ACC112 (cell line): Measurements from ENCODE around the gene DRC7.

Experiments
- H2AFZ ChIP-seq: fragments of 200-600 bp; sonication (generic); one replicate; pipeline ENCODE4 v1.6.0; 2017; ENCODE audit warnings: antibody characterized with exemption, low read length; ENCODE audit not compliant: unreplicated experiment
- H3K27ac ChIP-seq: fragments of 200-600 bp; sonication (generic); 2 replicates; pipeline ENCODE4 v1.5.1; 2014; ENCODE audit warnings: low read depth, mild to moderate bottlenecking, antibody characterized with exemption, low read length, moderate library complexity
- H3K27me3 ChIP-seq: fragments of 200-600 bp; sonication (generic); 2 replicates; pipeline ENCODE4 v1.6.1; 2014; ENCODE audit warnings: mild to moderate bottlenecking, antibody characterized with exemption, low read length, moderate library complexity, mixed read lengths; ENCODE audit not compliant: insufficient read depth
- H3K36me3 ChIP-seq: fragments of 200-600 bp; sonication (generic); 2 replicates; pipeline ENCODE4 v1.6.1; 2016; ENCODE audit warnings: mild to moderate bottlenecking, antibody characterized with exemption, low read length, moderate library complexity, mixed read lengths; ENCODE audit not compliant: insufficient read depth
- H3K4me1 ChIP-seq: fragments of 200-600 bp; sonication (generic); one replicate; pipeline ENCODE4 v1.6.1; 2016; ENCODE audit warnings: low read length, mixed read lengths; ENCODE audit not compliant: insufficient read depth, unreplicated experiment, control insufficient read depth
- H3K4me3 ChIP-seq: fragments of 200-600 bp; sonication (generic); 2 replicates; pipeline ENCODE4 v1.5.1; 2014; ENCODE audit warnings: mild to moderate bottlenecking, low read depth, low read length
- H3K79me2 ChIP-seq: fragments of 200-600 bp; sonication (generic); one replicate; pipeline ENCODE4 v1.6.0; 2016; ENCODE audit warnings: low read length; ENCODE audit not compliant: control insufficient read depth, unreplicated experiment, insufficient read depth

The DRC7 gene

GRCh38 chr16:57649846-57650245, 44.8 kb upstream of the DRC7 start:
- H3K4me3 ChIP-seq: no peak overlapping the region
- no peak overlapping the region for H2AFZ ChIP-seq
- H3K27ac ChIP-seq: no peak overlapping the region
- no peaks in the 10 kb centered on the region for H3K79me2 ChIP-seq
- peaks cover 24% of the 10 kb centered on the region for H3K4me1 ChIP-seq
- no peaks in the 10 kb centered on the region for H3K36me3 ChIP-seq
- no peaks in the 10 kb centered on the region for H3K27me3 ChIP-seq

- Histone ChIP-seq H3K36me3 (no peaks in the 10 kb centered on the region), H3K27me3 (no peaks in the 10 kb centered on the region), H3K27ac (no peak overlapping the region), H3K4me1 (peaks cover 9% of the 10 kb centered on the region), H2AFZ (no peak overlapping the region), H3K4me3 (no peak overlapping the region), H3K79me2 (no peaks in the 10 kb centered on the region)
Observed at GRCh38 chr16:57651344-57652333, 43.0 kb upstream of the DRC7 start.

GRCh38 chr16:57652695-57653471, 41.7 kb upstream of the DRC7 start:
- H3K4me3 ChIP-seq: no peak overlapping the region
- no peaks in the 10 kb centered on the region for H3K27me3 ChIP-seq
- no peaks in the 10 kb centered on the region for H3K79me2 ChIP-seq
- H3K36me3 ChIP-seq: no peaks in the 10 kb centered on the region
- H3K4me1 ChIP-seq: peaks cover 1% of the 10 kb centered on the region
- H2AFZ ChIP-seq: no peak overlapping the region
- no peak overlapping the region for H3K27ac ChIP-seq

GRCh38 chr16:57653936-57654335, 40.7 kb upstream of the DRC7 start:
- Histone ChIP-seq H3K4me1 (no peaks in the 10 kb centered on the region), H3K27ac (no peak overlapping the region), H2AFZ (no peak overlapping the region), H3K27me3 (no peaks in the 10 kb centered on the region), H3K79me2 (no peaks in the 10 kb centered on the region), H3K4me3 (no peak overlapping the region), H3K36me3 (no peaks in the 10 kb centered on the region)

- no peaks in the 10 kb centered on the region for H3K79me2 ChIP-seq
- no peak overlapping the region for H3K27ac ChIP-seq
- H3K36me3 ChIP-seq: no peaks in the 10 kb centered on the region
- H3K4me3 ChIP-seq: no peak overlapping the region
- no peaks in the 10 kb centered on the region for H3K27me3 ChIP-seq
- no peaks in the 10 kb centered on the region for H3K4me1 ChIP-seq
- no peak overlapping the region for H2AFZ ChIP-seq
Observed at GRCh38 chr16:57656342-57656955, 38.2 kb upstream of the DRC7 start.

DNA sequence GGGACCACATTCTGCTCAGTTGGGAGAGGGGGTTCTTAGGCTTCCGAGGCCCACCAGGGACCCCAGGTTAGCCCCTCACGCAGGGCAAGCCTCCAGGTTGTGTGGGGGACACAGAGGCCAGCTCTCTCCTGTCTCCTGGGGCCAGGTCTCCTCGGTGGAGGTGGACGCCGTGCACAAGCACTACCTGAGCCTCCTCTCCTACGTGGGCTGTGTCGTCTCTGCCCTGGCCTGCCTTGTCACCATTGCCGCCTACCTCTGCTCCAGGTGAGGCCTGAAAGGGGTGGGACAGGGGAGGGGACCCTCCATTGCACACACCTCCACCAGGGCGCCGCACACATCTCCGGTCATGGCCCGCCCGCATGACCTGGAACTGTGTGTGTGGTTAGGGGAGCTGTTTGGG, 37.4 kb upstream of the DRC7 start:
- Histone ChIP-seq H3K79me2 (no peaks in the 10 kb centered on the region), H3K27me3 (no peaks in the 10 kb centered on the region), H3K4me1 (no peaks in the 10 kb centered on the region), H3K27ac (no peak overlapping the region), H3K36me3 (no peaks in the 10 kb centered on the region), H3K4me3 (no peak overlapping the region), H2AFZ (no peak overlapping the region)

DNA sequence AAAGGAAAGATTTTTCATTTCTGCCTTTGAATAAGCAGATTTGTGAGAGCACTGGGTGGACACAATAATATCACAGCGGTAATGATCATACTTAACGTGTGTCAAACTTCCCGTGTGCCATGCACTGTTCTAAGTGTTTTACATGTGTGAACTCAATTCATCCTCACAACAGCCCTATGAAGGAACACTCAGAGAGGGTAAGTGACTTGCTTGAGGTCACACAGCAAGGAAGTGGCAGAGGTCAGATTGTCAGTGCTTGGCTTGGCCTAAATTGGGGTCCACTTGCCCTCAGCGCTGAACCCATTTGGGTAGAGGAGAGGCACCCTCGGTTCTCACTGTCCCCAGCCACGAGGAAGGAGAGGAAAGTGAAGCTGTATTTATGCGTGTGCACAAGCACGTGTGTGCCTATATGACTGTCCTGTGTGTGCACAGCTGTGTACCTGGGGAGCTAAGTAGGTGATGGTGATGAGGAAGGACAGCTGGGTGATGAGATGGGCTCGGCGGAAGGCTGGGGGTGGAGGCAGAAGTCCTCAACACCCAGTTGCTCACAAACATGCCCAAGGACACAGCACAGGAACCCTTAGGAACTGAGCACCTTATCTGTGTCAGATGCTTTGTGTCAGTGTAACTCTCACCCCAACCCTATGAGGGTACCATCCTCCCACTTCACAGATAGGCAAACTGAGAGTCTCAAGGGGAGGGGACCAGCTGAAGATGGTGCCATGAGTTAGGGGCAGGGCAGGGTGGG, 36.3 kb upstream of the DRC7 start:
- no peak overlapping the region for H3K4me3 ChIP-seq
- no peaks in the 10 kb centered on the region for H3K36me3 ChIP-seq
- H3K79me2 ChIP-seq: no peaks in the 10 kb centered on the region
- no peaks in the 10 kb centered on the region for H3K4me1 ChIP-seq
- no peak overlapping the region for H2AFZ ChIP-seq
- no peak overlapping the region for H3K27ac ChIP-seq
- no peaks in the 10 kb centered on the region for H3K27me3 ChIP-seq

- Histone ChIP-seq H2AFZ (no peak overlapping the region), H3K4me3 (no peak overlapping the region), H3K79me2 (no peaks in the 10 kb centered on the region), H3K4me1 (no peaks in the 10 kb centered on the region), H3K27me3 (no peaks in the 10 kb centered on the region), H3K36me3 (no peaks in the 10 kb centered on the region), H3K27ac (no peak overlapping the region)
Observed at GRCh38 chr16:57658878-57659674, 35.5 kb upstream of the DRC7 start.

GRCh38 chr16:57660715-57661463, 33.7 kb upstream of the DRC7 start:
- no peak overlapping the region for H3K4me3 ChIP-seq
- no peaks in the 10 kb centered on the region for H3K27me3 ChIP-seq
- no peak overlapping the region for H3K27ac ChIP-seq
- H3K36me3 ChIP-seq: no peaks in the 10 kb centered on the region
- no peak overlapping the region for H2AFZ ChIP-seq
- H3K4me1 ChIP-seq: no peaks in the 10 kb centered on the region
- H3K79me2 ChIP-seq: no peaks in the 10 kb centered on the region
